HepG2 (cell line): Measurements from ENCODE around the gene KCTD15. TPM values are rescaled to one million over a fixed set of nuclear protein-coding genes. Genes with fewer than 3 reads are reported as not detected.
A peak's percentile ranks its signal among the peaks of the same experiment; 100 is the strongest.

ENCODE experiments used
- ADNP ChIP-seq: sonication (generic); formaldehyde crosslinking; IDR thresholded peaks from 2 replicates; pipeline ENCODE4 v1.4.0; 2020; ENCODE audit warnings: missing genetic modification reagents
- ATAD3A ChIP-seq: sonication (generic); formaldehyde crosslinking; IDR thresholded peaks from 2 replicates; pipeline ENCODE4 v1.4.0; 2020; ENCODE audit warnings: missing genetic modification reagents
- ATF3 ChIP-seq: sonication (generic); formaldehyde crosslinking; IDR thresholded peaks from 2 replicates; pipeline ENCODE4 v1.4.0; 2020; ENCODE audit warnings: missing genetic modification reagents
- BCL3 ChIP-seq: sonication (generic); formaldehyde crosslinking; IDR thresholded peaks from 2 replicates; pipeline ENCODE4 v1.5.1; 2020; ENCODE audit warnings: mild to moderate bottlenecking, missing genetic modification reagents, moderate library complexity
- CENPT ChIP-seq: sonication (generic); formaldehyde crosslinking; IDR thresholded peaks from 2 replicates; pipeline ENCODE4 v1.8.0; 2022; ENCODE audit warnings: low read depth, mild to moderate bottlenecking, moderate library complexity, missing genetic modification reagents
- HDAC1 ChIP-seq: sonication (generic); formaldehyde crosslinking; IDR thresholded peaks from 2 replicates; pipeline ENCODE4 v1.5.1; 2020; ENCODE audit warnings: mild to moderate bottlenecking, missing genetic modification reagents
- IKZF4 ChIP-seq: sonication (generic); formaldehyde crosslinking; IDR thresholded peaks from 2 replicates; pipeline ENCODE4 v1.5.1; 2020; ENCODE audit warnings: borderline replicate concordance, mild to moderate bottlenecking, low read depth, missing genetic modification reagents; ENCODE audit errors: not compliant biosample characterization
- JUN ChIP-seq: sonication (generic); formaldehyde crosslinking; IDR thresholded peaks from 2 replicates; pipeline ENCODE4 v1.4.0; 2020; ENCODE audit warnings: mild to moderate bottlenecking, missing genetic modification reagents
- MTF1 ChIP-seq: sonication (generic); formaldehyde crosslinking; IDR thresholded peaks from 2 replicates; pipeline ENCODE4 v1.5.0; 2020; ENCODE audit warnings: missing genetic modification reagents
- NCOR1 ChIP-seq: fragments of 200-600 bp; sonication (generic); IDR thresholded peaks from 2 replicates; pipeline ENCODE4 v1.7.0; 2017; ENCODE audit warnings: antibody characterized with exemption, low read length, borderline replicate concordance
- SKI ChIP-seq: fragments of 450-650 bp; IDR thresholded peaks from one replicate; pipeline ENCODE4 v1.6.1; 2018; ENCODE audit warnings: mild to moderate bottlenecking; ENCODE audit not compliant: partially characterized antibody
- SP4 ChIP-seq: sonication (generic); formaldehyde crosslinking; IDR thresholded peaks from 2 replicates; pipeline ENCODE4 v1.8.1; 2023; ENCODE audit warnings: mild to moderate bottlenecking, missing genetic modification reagents
- SSRP1 ChIP-seq: IDR thresholded peaks from 2 replicates; pipeline ENCODE4 v1.6.1; 2016; ENCODE audit warnings: control low read depth
- ZNF253 ChIP-seq: sonication (generic); formaldehyde crosslinking; IDR thresholded peaks from 2 replicates; pipeline ENCODE4 v1.8.0; 2022; ENCODE audit warnings: mild to moderate bottlenecking, missing genetic modification reagents, borderline replicate concordance
- ZNF256 ChIP-seq: sonication (generic); formaldehyde crosslinking; conservative IDR thresholded peaks from 2 replicates; pipeline ENCODE4 v1.4.0; 2020; ENCODE audit warnings: missing genetic modification reagents
- ZNF30 ChIP-seq: sonication (generic); formaldehyde crosslinking; IDR thresholded peaks from 2 replicates; pipeline ENCODE4 v1.5.0; 2020; ENCODE audit warnings: mild to moderate bottlenecking, missing genetic modification reagents
- ZNF552 ChIP-seq: sonication (generic); formaldehyde crosslinking; IDR thresholded peaks from 2 replicates; pipeline ENCODE4 v1.9.0; 2022; ENCODE audit warnings: missing genetic modification reagents, mild to moderate bottlenecking, borderline replicate concordance
- ZNF619 ChIP-seq: sonication (generic); formaldehyde crosslinking; IDR thresholded peaks from 2 replicates; pipeline ENCODE4 v1.4.0; 2020; ENCODE audit warnings: mild to moderate bottlenecking, missing genetic modification reagents
- ZNF629 ChIP-seq: sonication (generic); formaldehyde crosslinking; conservative IDR thresholded peaks from 2 replicates; pipeline ENCODE4 v1.5.0; 2020; ENCODE audit warnings: missing genetic modification reagents
- ZNF7 ChIP-seq: IDR thresholded peaks from 2 replicates; pipeline ENCODE4 v1.6.1; 2016; ENCODE audit warnings: missing biosample characterization, missing genetic modification reagents
- ZNF713 ChIP-seq: sonication (generic); formaldehyde crosslinking; IDR thresholded peaks from 2 replicates; pipeline ENCODE4 v1.4.0; 2020; ENCODE audit warnings: mild to moderate bottlenecking, missing genetic modification reagents
- ZNF780A ChIP-seq: sonication (generic); formaldehyde crosslinking; IDR thresholded peaks from 2 replicates; pipeline ENCODE4 v1.8.0; 2022; ENCODE audit warnings: mild to moderate bottlenecking, missing genetic modification reagents, moderate library complexity
- ZZZ3 ChIP-seq: sonication (generic); formaldehyde crosslinking; IDR thresholded peaks from 2 replicates; pipeline ENCODE4 v1.4.0; 2020; ENCODE audit warnings: missing genetic modification reagents, mild to moderate bottlenecking, borderline replicate concordance
- polyA plus RNA-seq, 8 experiments: library from polyadenylated mRNA; depleted of rRNA in 3 of 8; stranded (reverse) in 7 of 8; unstranded in 1 of 8; fragments of >200 nt; fragmentation: Illumina TruSeq in 4 of 8; extraction: Trizol in 4 of 8; gene quantifications; 2 replicates each; pipeline versions ENCODE4 v1.2.1 to v1.2.3, GENCODE V29; 2011 to 2016; ENCODE audit warnings: low read depth in 4 of 8, missing spikeins in 1 of 8, mixed read lengths in 1 of 8; ENCODE audit not compliant: insufficient read depth in 1 of 8
- total RNA-seq, 5 experiments: library from RNA; depleted of rRNA; stranded (reverse); fragments of >200 nt; fragmentation: Illumina TruSeq; extraction: Trizol; gene quantifications; 2 replicates each; pipeline ENCODE4 v1.2.3, GENCODE V29; 2016; ENCODE audit warnings: low read depth in 1 of 5
- TF ChIP-seq, protein P1 (sequence below): sonication (generic); formaldehyde crosslinking; IDR thresholded peaks from 2 replicates; pipeline ENCODE4 v1.5.1; 2020; ENCODE audit warnings: mild to moderate bottlenecking, missing genetic modification reagents, borderline replicate concordance
- TF ChIP-seq, protein P2 (sequence below): sonication (generic); formaldehyde crosslinking; IDR thresholded peaks from 2 replicates; pipeline ENCODE4 v1.5.0; 2020; ENCODE audit warnings: missing genetic modification reagents, mild to moderate bottlenecking, borderline replicate concordance
- TF ChIP-seq, protein P3 (sequence below): sonication (generic); formaldehyde crosslinking; IDR thresholded peaks from 2 replicates; pipeline ENCODE4 v1.4.0; 2020; ENCODE audit warnings: mild to moderate bottlenecking, low read depth, missing genetic modification reagents

KCTD15 gene
- total and polyA plus RNA-seq, 2 of the 13 experiments (the other 11 are each of a cell fraction or from before 2014, with no cell fraction given): 13.2 to 16.7 TPM

- TF ChIP-seq, protein P1, sequence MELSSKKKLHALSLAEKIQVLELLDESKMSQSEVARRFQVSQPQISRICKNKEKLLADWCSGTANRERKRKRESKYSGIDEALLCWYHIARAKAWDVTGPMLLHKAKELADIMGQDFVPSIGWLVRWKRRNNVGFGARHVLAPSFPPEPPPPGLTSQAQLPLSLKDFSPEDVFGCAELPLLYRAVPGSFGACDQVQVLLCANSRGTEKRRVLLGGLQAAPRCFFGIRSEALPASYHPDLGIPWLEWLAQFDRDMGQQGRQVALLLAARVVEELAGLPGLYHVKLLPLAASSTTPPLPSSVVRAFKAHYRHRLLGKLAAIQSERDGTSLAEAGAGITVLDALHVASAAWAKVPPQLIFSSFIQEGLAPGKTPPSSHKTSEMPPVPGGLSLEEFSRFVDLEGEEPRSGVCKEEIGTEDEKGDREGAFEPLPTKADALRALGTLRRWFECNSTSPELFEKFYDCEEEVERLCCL: no peak
- TF ChIP-seq ZNF619 (CRISPR knock-in tag) (no peak), ZNF780A (CRISPR knock-in tag) (no peak), SP4 (CRISPR knock-in tag) (no peak), ZNF30 (no peak), ZNF7 (CRISPR knock-in tag) (no peak), ATAD3A (CRISPR knock-in tag) (no peak), ZZZ3 (no peak), SKI (no peak), SSRP1 (CRISPR knock-in tag) (no peak), ZNF253 (CRISPR knock-in tag) (no peak), CENPT (CRISPR knock-in tag) (no peak), ZNF552 (no peak), HDAC1 (CRISPR knock-in tag) (no peak), ZNF629 (CRISPR knock-in tag) (no peak), ZNF713 (CRISPR knock-in tag) (no peak), NCOR1 (no peak), ATF3 (CRISPR knock-in tag) (no peak; the same call in 1 of the 2 replicates), ZNF256 (CRISPR knock-in tag) (no peak; the same call in 1 of the 2 replicates), MTF1 (0 out of 2 replicates have a peak, but pooled peaks have one; percentile 40), JUN (CRISPR knock-in tag) (no peak), ADNP (CRISPR knock-in tag) (no peak), IKZF4 (CRISPR knock-in tag) (peak; percentile 58), BCL3 (CRISPR knock-in tag) (no peak)
- TF ChIP-seq, protein P2, sequence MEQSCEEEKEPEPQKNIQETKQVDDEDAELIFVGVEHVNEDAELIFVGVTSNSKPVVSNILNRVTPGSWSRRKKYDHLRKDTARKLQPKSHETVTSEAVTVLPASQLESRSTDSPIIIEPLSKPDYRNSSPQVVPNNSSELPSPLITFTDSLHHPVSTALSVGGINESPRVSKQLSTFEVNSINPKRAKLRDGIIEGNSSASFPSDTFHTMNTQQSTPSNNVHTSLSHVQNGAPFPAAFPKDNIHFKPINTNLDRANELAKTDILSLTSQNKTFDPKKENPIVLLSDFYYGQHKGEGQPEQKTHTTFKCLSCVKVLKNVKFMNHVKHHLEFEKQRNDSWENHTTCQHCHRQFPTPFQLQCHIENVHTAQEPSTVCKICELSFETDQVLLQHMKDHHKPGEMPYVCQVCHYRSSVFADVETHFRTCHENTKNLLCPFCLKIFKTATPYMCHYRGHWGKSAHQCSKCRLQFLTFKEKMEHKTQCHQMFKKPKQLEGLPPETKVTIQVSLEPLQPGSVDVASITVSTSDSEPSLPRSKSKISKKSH: no peak
- TF ChIP-seq, protein P3, sequence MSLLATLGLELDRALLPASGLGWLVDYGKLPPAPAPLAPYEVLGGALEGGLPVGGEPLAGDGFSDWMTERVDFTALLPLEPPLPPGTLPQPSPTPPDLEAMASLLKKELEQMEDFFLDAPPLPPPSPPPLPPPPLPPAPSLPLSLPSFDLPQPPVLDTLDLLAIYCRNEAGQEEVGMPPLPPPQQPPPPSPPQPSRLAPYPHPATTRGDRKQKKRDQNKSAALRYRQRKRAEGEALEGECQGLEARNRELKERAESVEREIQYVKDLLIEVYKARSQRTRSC (CRISPR knock-in tag): no peak
Observed at GRCh38 chr19:33767898-33768413, 28.7 kb upstream of the KCTD15 start (continued).
